Osteocyte (in vitro differentiated cells): ENCODE measurements around the gene TMEM174. TPM values are rescaled to one million over a fixed set of nuclear protein-coding genes. Genes with fewer than 3 reads are reported as not detected.
"Not testable (repeated sequence)": the region's sequence is repeated elsewhere in the genome, so short reads cannot be mapped to it uniquely, and the experiment has no call there.

Experiments
- DNase-seq: peaks from one replicate; pipeline ENCODE4 v3.0.0; 2021; ENCODE audit warnings: mixed read lengths; ENCODE audit not compliant: unreplicated experiment; ENCODE audit errors: extremely low spot score
- H3K27ac Mint-ChIP-seq: one replicate; pipeline ENCODE4 v1.8.0; 2021; ENCODE audit warnings: mild to moderate bottlenecking, mixed read lengths; ENCODE audit not compliant: unreplicated experiment
- H3K27me3 Mint-ChIP-seq: one replicate; pipeline ENCODE4 v1.8.0; 2021; ENCODE audit warnings: mixed read lengths; ENCODE audit not compliant: unreplicated experiment
- H3K36me3 Mint-ChIP-seq: one replicate; pipeline ENCODE4 v1.8.0; 2021; ENCODE audit warnings: mixed read lengths; ENCODE audit not compliant: unreplicated experiment
- H3K4me1 Mint-ChIP-seq: one replicate; pipeline ENCODE4 v1.8.0; 2021; ENCODE audit warnings: mixed read lengths; ENCODE audit not compliant: unreplicated experiment
- H3K4me3 Mint-ChIP-seq: one replicate; pipeline ENCODE4 v1.8.0; 2021; ENCODE audit warnings: mild to moderate bottlenecking, moderate library complexity, mixed read lengths; ENCODE audit not compliant: unreplicated experiment
- H3K9me3 Mint-ChIP-seq: one replicate; pipeline ENCODE4 v1.8.0; 2021; ENCODE audit warnings: mixed read lengths; ENCODE audit not compliant: unreplicated experiment
- CTCF ChIP-seq: fragments of 200-600 bp; sonication (generic); IDR thresholded peaks from 2 replicates; pipeline ENCODE4 v1.5.0; 2021; ENCODE audit warnings: antibody characterized with exemption, mild to moderate bottlenecking, moderate library complexity
- total RNA-seq: library from RNA; stranded (reverse); gene quantifications from 2 replicates; pipeline ENCODE4 v1.2.1, GENCODE V29; 2021

The TMEM174 gene
- total RNA-seq, 1 donor from 2014 or later: not detected

GRCh38 chr5:73212693-73213092 lies 39.7 kb downstream of the TMEM174 start:
- Mint-ChIP-seq H3K4me1 (peaks cover 29% of the 10 kb centered on the region), H3K36me3 (peaks cover 12% of the 10 kb centered on the region), H3K27me3 (peaks cover 18% of the 10 kb centered on the region), H3K9me3 (peaks cover 24% of the 10 kb centered on the region)
- H3K27ac Mint-ChIP-seq, DNase-seq, H3K4me3 Mint-ChIP-seq: not testable (repeated sequence)

- no peak for DNase-seq
- peaks cover 23% of the 10 kb centered on the region for H3K9me3 Mint-ChIP-seq
- H3K4me1 Mint-ChIP-seq: peaks cover 32% of the 10 kb centered on the region
- H3K27me3 Mint-ChIP-seq: peaks cover 13% of the 10 kb centered on the region
- H3K4me3 Mint-ChIP-seq: no peak overlapping the region
- TF ChIP-seq CTCF: no peak
- H3K27ac Mint-ChIP-seq: peak overlapping the region; percentile 42
- peaks cover 9% of the 10 kb centered on the region for H3K36me3 Mint-ChIP-seq
These were observed 40.6 kb downstream of the TMEM174 start for GRCh38 chr5:73213566-73213998.

GRCh38 chr5:73214306-73214705 lies 41.3 kb downstream of the TMEM174 start:
- peaks cover 9% of the 10 kb centered on the region for H3K36me3 Mint-ChIP-seq
- no peak for DNase-seq
- peaks cover 32% of the 10 kb centered on the region for H3K4me1 Mint-ChIP-seq
- H3K9me3 Mint-ChIP-seq: peaks cover 18% of the 10 kb centered on the region
- TF ChIP-seq CTCF: no peak
- H3K27me3 Mint-ChIP-seq: peaks cover 13% of the 10 kb centered on the region
- no peak overlapping the region for H3K27ac Mint-ChIP-seq
- H3K4me3 Mint-ChIP-seq: no peak overlapping the region

- H3K9me3 Mint-ChIP-seq: peaks cover 12% of the 10 kb centered on the region
- H3K36me3 Mint-ChIP-seq: peaks cover 3% of the 10 kb centered on the region
- TF ChIP-seq CTCF: no peak
- DNase-seq: no peak
- H3K27ac Mint-ChIP-seq: no peak overlapping the region
- H3K27me3 Mint-ChIP-seq: peaks cover 7% of the 10 kb centered on the region
- peaks cover 32% of the 10 kb centered on the region for H3K4me1 Mint-ChIP-seq
- no peak overlapping the region for H3K4me3 Mint-ChIP-seq
These were observed 42.0 kb downstream of the TMEM174 start for GRCh38 chr5:73214996-73215395.

GRCh38 chr5:73215531-73215890 lies 42.5 kb downstream of the TMEM174 start:
- Mint-ChIP-seq H3K27me3 (peaks cover 6% of the 10 kb centered on the region), H3K27ac (peak overlapping the region; percentile 41), H3K36me3 (peaks cover 3% of the 10 kb centered on the region), H3K4me1 (peaks cover 32% of the 10 kb centered on the region), H3K9me3 (peaks cover 9% of the 10 kb centered on the region), H3K4me3 (peak overlapping the region; percentile 70)
- DNase-seq: no peak
- TF ChIP-seq CTCF: no peak
